H1 (cell line): Measurements from ENCODE around the gene OR5B21. TPM values are rescaled to one million over a fixed set of nuclear protein-coding genes. Genes with fewer than 3 reads are reported as not detected.
A peak's percentile ranks its signal among the peaks of the same experiment; 100 is the strongest.

ENCODE experiments used
- ASH2L ChIP-seq: fragments of 200-600, 300-600 bp; sonication (generic); IDR thresholded peaks from one replicate; pipeline ENCODE4 v1.7.1; 2017; ENCODE audit warnings: low read length
- BACH1 ChIP-seq: IDR thresholded peaks from 2 replicates; pipeline ENCODE4 v1.6.1; 2012; ENCODE audit warnings: low read length, improper control_type of control experiment
- BRCA1 ChIP-seq: IDR thresholded peaks from 2 replicates; pipeline ENCODE4 v1.6.1; 2012; ENCODE audit warnings: low read depth, low read length, improper control_type of control experiment
- CEBPB ChIP-seq: IDR thresholded peaks from 2 replicates; pipeline ENCODE4 v1.6.1; 2012; ENCODE audit warnings: low read depth, low read length
- EZH2 ChIP-seq: fragments of 200-600 bp; sonication (generic); IDR thresholded peaks from 2 replicates; pipeline ENCODE4 v1.7.1; 2012; ENCODE audit warnings: low read depth, mild to moderate bottlenecking, moderate library complexity, low read length, inconsistent platforms; ENCODE audit not compliant: severe bottlenecking
- GABPA ChIP-seq: IDR thresholded peaks from 2 replicates; pipeline ENCODE4 v1.6.1; 2011; ENCODE audit warnings: mild to moderate bottlenecking, low read length, moderate library complexity, borderline replicate concordance; ENCODE audit not compliant: insufficient read depth
- JUN ChIP-seq: IDR thresholded peaks from 2 replicates; pipeline ENCODE4 v1.6.1; 2011; ENCODE audit warnings: low read depth, mild to moderate bottlenecking, improper control_type of control experiment, low read length
- KDM5A ChIP-seq: fragments of 200-600 bp; IDR thresholded peaks from 2 replicates; pipeline ENCODE4 v1.7.1; 2012; ENCODE audit warnings: mild to moderate bottlenecking, low read length, inconsistent platforms, mixed read lengths
- MAFK ChIP-seq: IDR thresholded peaks from 2 replicates; pipeline ENCODE4 v1.6.1; 2012; ENCODE audit warnings: low read depth, mild to moderate bottlenecking, improper control_type of control experiment, low read length
- PHF8 ChIP-seq: fragments of 200-600 bp; sonication (generic); conservative IDR thresholded peaks from 2 replicates; pipeline ENCODE4 v1.7.1; 2012; ENCODE audit warnings: low read depth, mild to moderate bottlenecking, inconsistent platforms, low read length, moderate library complexity
- POLR2A ChIP-seq, 2 experiments: IDR thresholded peaks; 1 replicate in 1 of 2; 2 replicates in 1 of 2; pipeline ENCODE4 v1.6.1; 2011; ENCODE audit warnings: low read depth in 2 of 2, low read length in 2 of 2, mild to moderate bottlenecking in 2 of 2; ENCODE audit errors: control extremely low read depth in 1 of 2
- POLR2AphosphoS5 ChIP-seq: IDR thresholded peaks from 2 replicates; pipeline ENCODE4 v1.6.1; 2011; ENCODE audit warnings: low read depth, low read length
- RBBP5 ChIP-seq: IDR thresholded peaks from 2 replicates; pipeline ENCODE4 v1.7.1; 2012; ENCODE audit warnings: low read depth, mild to moderate bottlenecking, inconsistent platforms, low read length, moderate library complexity, borderline replicate concordance
- RNF2 ChIP-seq: fragments of 200-900, 300-1000 bp; sonication (generic); IDR thresholded peaks from 2 replicates; pipeline ENCODE4 v1.7.1; 2016; ENCODE audit warnings: borderline replicate concordance, low read depth, mild to moderate bottlenecking, antibody characterized with exemption, low read length; ENCODE audit not compliant: poor library complexity, severe bottlenecking; ENCODE audit errors: missing control alignments
- RXRA ChIP-seq: IDR thresholded peaks from 2 replicates; pipeline ENCODE4 v1.6.1; 2011; ENCODE audit warnings: low read depth, mild to moderate bottlenecking, low read length, moderate library complexity; ENCODE audit not compliant: insufficient read depth
- TAF7 ChIP-seq: optimal IDR thresholded peaks from 2 replicates; pipeline ENCODE3; 2011; ENCODE audit warnings: low read depth, mild to moderate bottlenecking, inconsistent platforms, low read length, moderate library complexity, borderline replicate concordance
- TBP ChIP-seq: IDR thresholded peaks from 2 replicates; pipeline ENCODE4 v1.6.1; 2011; ENCODE audit warnings: low read depth, low read length, improper control_type of control experiment
- TEAD4 ChIP-seq: IDR thresholded peaks from 2 replicates; pipeline ENCODE4 v1.6.1; 2012; ENCODE audit warnings: low read depth, low read length, inconsistent platforms, mixed read lengths
- YY1 ChIP-seq: IDR thresholded peaks from 2 replicates; pipeline ENCODE4 v1.6.1; 2011; ENCODE audit warnings: low read depth, mild to moderate bottlenecking, low read length
- polyA plus RNA-seq, 7 experiments: library from polyadenylated mRNA; depleted of rRNA in 3 of 7; stranded (reverse) in 5 of 7; unstranded in 2 of 7; fragments of >200 nt in 5 of 7; fragments of 200-250 nt in 2 of 7; gene quantifications; 1 replicate in 5 of 7; 2 replicates in 1 of 7; 4 replicates in 1 of 7; pipeline versions ENCODE4 v1.2.1 to v1.2.3, GENCODE V29; 2011 to 2013; ENCODE audit warnings: missing spikeins in 2 of 7, mixed read lengths in 2 of 7
- total RNA-seq: library from RNA; stranded (reverse); fragmentation: NEBNext Ultra II Directional; extraction: Animal tissue kit (Norgen Biotek cat#: 25700); gene quantifications from 2 replicates; pipeline ENCODE4 v1.2.1, GENCODE V29; 2021
- TF ChIP-seq, protein P1 (sequence below), 3 experiments: IDR thresholded peaks; 1 replicate in 2 of 3; 2 replicates in 1 of 3; pipeline versions ENCODE4 v1.5.1 to v1.6.1; 2011; ENCODE audit warnings: low read length in 3 of 3, mild to moderate bottlenecking in 3 of 3, inconsistent platforms in 2 of 3, low read depth in 1 of 3, moderate library complexity in 1 of 3; ENCODE audit not compliant: insufficient read depth in 1 of 3; ENCODE audit errors: control extremely low read depth in 1 of 3
- TF ChIP-seq, protein P2 (sequence below): IDR thresholded peaks from 2 replicates; pipeline ENCODE4 v1.6.1; 2012; ENCODE audit warnings: inconsistent platforms

The OR5B21 gene
- total and polyA plus RNA-seq, 2 of the 8 experiments (the other 6 are each of a cell fraction or from before 2014, with no cell fraction given): not detected

DNA sequence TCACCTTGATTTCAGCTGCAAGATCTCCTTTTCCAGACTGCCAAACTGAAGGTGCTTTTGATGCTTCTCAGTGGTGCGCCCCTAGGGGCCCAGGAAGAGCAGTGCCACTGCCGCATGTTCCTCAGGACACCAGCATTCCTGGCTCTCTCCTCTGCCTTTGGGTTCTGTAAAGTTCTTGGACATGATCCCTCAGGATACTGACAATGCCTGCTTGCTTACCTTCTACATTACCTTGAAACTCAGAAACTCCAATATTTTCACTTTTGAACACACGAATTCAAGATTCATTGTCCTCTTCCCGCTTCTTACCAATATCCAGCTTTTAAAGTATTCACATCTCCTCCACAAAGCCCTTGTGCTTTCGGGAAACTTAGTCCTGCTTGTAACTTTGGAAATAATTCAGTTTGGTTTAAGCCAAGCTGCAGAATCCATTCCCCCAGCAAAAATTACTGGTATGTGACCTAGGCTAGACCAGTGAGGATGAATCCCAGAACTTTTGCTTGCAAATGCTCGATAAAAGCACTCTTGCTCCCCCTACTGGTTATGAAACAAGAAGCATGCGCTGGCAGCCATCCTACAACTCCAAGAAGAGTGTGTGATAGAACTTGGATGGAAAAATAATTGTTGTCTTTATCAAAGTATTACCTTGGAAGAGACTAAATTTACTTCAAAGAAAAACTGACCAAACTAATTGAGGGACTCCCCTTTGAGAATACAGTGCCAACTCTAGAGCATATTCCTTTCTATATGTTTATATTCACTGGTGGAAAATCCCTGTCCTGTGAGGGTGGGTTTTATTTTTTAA is 16.5 kb upstream of the OR5B21 start (continued):
- TF ChIP-seq PHF8: no peak
- peak; percentile 58; the same call in 1 of the 2 replicates for TF ChIP-seq YY1
- TF ChIP-seq RXRA: no peak
- no peak for TF ChIP-seq RNF2
- TF ChIP-seq CEBPB: no peak
- no peak for TF ChIP-seq KDM5A
- TF ChIP-seq POLR2A (IDR thresholded peaks at IDR 0.05; ENCODE audit: control extremely low read depth in 1 of 2, low read depth in 2 of 2, low read length in 2 of 2): no peak
- no peak for TF ChIP-seq JUN
- TF ChIP-seq TEAD4: peak; percentile 27; the same call in 1 of the 2 replicates
- TF ChIP-seq MAFK: no peak
- TF ChIP-seq, protein P1, sequence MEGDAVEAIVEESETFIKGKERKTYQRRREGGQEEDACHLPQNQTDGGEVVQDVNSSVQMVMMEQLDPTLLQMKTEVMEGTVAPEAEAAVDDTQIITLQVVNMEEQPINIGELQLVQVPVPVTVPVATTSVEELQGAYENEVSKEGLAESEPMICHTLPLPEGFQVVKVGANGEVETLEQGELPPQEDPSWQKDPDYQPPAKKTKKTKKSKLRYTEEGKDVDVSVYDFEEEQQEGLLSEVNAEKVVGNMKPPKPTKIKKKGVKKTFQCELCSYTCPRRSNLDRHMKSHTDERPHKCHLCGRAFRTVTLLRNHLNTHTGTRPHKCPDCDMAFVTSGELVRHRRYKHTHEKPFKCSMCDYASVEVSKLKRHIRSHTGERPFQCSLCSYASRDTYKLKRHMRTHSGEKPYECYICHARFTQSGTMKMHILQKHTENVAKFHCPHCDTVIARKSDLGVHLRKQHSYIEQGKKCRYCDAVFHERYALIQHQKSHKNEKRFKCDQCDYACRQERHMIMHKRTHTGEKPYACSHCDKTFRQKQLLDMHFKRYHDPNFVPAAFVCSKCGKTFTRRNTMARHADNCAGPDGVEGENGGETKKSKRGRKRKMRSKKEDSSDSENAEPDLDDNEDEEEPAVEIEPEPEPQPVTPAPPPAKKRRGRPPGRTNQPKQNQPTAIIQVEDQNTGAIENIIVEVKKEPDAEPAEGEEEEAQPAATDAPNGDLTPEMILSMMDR (IDR thresholded peaks at IDR 0.05; ENCODE audit: control extremely low read depth in 1 of 3, insufficient read depth in 1 of 3, low read depth in 1 of 3, low read length in 3 of 3): peak; percentile 84 to 96 (median 90)
- no peak for TF ChIP-seq BACH1
- TF ChIP-seq, protein P2, sequence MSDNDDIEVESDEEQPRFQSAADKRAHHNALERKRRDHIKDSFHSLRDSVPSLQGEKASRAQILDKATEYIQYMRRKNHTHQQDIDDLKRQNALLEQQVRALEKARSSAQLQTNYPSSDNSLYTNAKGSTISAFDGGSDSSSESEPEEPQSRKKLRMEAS: 0 out of 2 replicates have a peak, but pooled peaks have one; percentile 12
- peak; percentile 32 for TF ChIP-seq ASH2L
- no peak for TF ChIP-seq EZH2
- TF ChIP-seq GABPA: no peak
- no peak for TF ChIP-seq TBP
- TF ChIP-seq TAF7: no peak
- no peak for TF ChIP-seq POLR2AphosphoS5
- TF ChIP-seq RBBP5: no peak
- no peak; the same call in 1 of the 2 replicates for TF ChIP-seq BRCA1
